ENCODE results near the gene API5.

API5 gene

DNA sequence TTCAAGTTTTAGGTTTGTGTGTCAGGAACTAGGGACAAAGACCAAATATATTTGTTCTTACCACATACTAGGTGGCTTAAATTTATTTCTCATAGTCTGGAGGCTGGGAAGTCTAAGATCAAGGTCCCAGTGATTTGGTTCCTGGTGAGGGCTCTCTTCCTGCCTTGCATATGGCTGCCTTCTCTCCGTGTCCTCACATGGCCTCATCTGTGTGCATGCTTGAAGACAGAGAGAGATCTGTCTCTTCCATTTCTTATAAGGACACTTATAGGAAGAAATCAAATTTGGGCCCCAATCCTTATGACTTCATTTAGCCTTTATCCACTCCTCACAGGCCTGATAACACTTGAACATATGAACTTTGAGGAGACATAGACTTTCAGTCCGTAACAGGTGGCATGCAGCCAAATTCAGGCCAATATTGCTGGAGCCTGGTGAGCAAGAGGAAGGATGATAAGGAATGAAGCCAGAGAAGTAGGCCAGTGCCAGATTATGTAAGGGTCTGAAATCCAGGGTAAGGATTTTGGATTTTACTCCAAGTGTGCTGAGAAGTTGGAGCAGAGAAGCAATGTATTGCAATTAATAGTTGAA lies 82.1 kb downstream of the API5 start:
- H3K27me3 ChIP-seq (ENCODE audit: low read depth, low read length) = no peaks in the 10 kb centered on the region
- no peak overlapping the region for H3K27ac ChIP-seq (ENCODE audit: low read length)
- H3K9me3 ChIP-seq (ENCODE audit: control insufficient read depth in 1 of 2, low read length in 2 of 2) = no peaks in the 10 kb centered on the region
- no peak overlapping the region for H3K4me3 ChIP-seq (ENCODE audit: low read depth in 1 of 2, low read length in 2 of 2)
- peaks cover 47 to 53% of the 10 kb centered on the region in 2 donors for H3K36me3 ChIP-seq (ENCODE audit: control insufficient read depth in 1 of 2, insufficient read depth in 2 of 2, low read length in 2 of 2)
- H3K4me1 ChIP-seq (ENCODE audit: control insufficient read depth in 1 of 2, insufficient read depth in 2 of 2, low read length in 2 of 2) = no peaks in the 10 kb centered on the region

Measured in muscle layer of duodenum (tissue), 2 donors.